Hepatocyte (in vitro differentiated cells): ENCODE data around the gene UNC13A. TPM values are rescaled to one million over a fixed set of nuclear protein-coding genes. Genes with fewer than 3 reads are reported as not detected.

Experiments used
- DNase-seq: peaks from one replicate; pipeline ENCODE4 v3.0.0-alpha.2; 2016; ENCODE audit warnings: low spot score
- H2AFZ ChIP-seq: fragments of 200-600 bp; sonication (generic); 2 replicates; pipeline ENCODE4 v1.6.0; 2016; ENCODE audit warnings: antibody characterized with exemption, mild to moderate bottlenecking
- H3K27ac ChIP-seq: fragments of 200-600 bp; sonication (generic); 2 replicates; pipeline ENCODE4 v1.5.1; 2016; ENCODE audit warnings: mild to moderate bottlenecking
- H3K27me3 ChIP-seq: fragments of 200-600 bp; sonication (generic); 2 replicates; pipeline ENCODE4 v1.6.1; 2016
- H3K36me3 ChIP-seq: fragments of 200-600 bp; sonication (generic); replicated peaks from 2 replicates; pipeline ENCODE4 v1.5.1; 2016; ENCODE audit warnings: low read depth; ENCODE audit not compliant: insufficient read depth
- H3K4me1 ChIP-seq: fragments of 200-600 bp; sonication (generic); 2 replicates; pipeline ENCODE4 v1.5.1; 2016; ENCODE audit warnings: mild to moderate bottlenecking, moderate library complexity; ENCODE audit not compliant: insufficient read depth
- H3K4me2 ChIP-seq: fragments of 200-600 bp; sonication (generic); 2 replicates; pipeline ENCODE4 v1.6.0; 2016
- H3K4me3 ChIP-seq: fragments of 200-600 bp; sonication (generic); 2 replicates; pipeline ENCODE4 v1.5.1; 2016; ENCODE audit warnings: mild to moderate bottlenecking
- H3K79me2 ChIP-seq: fragments of 200-600 bp; sonication (generic); 2 replicates; pipeline ENCODE4 v1.6.0; 2017; ENCODE audit warnings: mild to moderate bottlenecking
- H3K9me2 ChIP-seq: fragments of 200-600 bp; sonication (generic); replicated peaks from 2 replicates; pipeline ENCODE4 v1.6.0; 2017; ENCODE audit warnings: mild to moderate bottlenecking; ENCODE audit not compliant: insufficient read depth
- H3K9me3 ChIP-seq: fragments of 200-600 bp; sonication (generic); 2 replicates; pipeline ENCODE4 v1.5.1; 2016; ENCODE audit warnings: low read depth, mild to moderate bottlenecking
- H4K20me1 ChIP-seq: fragments of 200-600 bp; sonication (generic); 2 replicates; pipeline ENCODE4 v1.6.0; 2016; ENCODE audit warnings: mild to moderate bottlenecking; ENCODE audit not compliant: insufficient read depth, poor library complexity, severe bottlenecking
- EZH2 ChIP-seq: fragments of 200-600 bp; sonication (generic); IDR thresholded peaks from 2 replicates; pipeline ENCODE4 v1.6.1; 2016; ENCODE audit warnings: antibody characterized with exemption, mild to moderate bottlenecking, borderline replicate concordance
- EZH2phosphoT487 ChIP-seq: fragments of 200-600 bp; sonication (generic); IDR thresholded peaks from one replicate; pipeline ENCODE4 v1.6.1; 2018; ENCODE audit warnings: antibody characterized with exemption, mild to moderate bottlenecking, low read depth, moderate library complexity; ENCODE audit not compliant: unreplicated experiment, severe bottlenecking
- WGBS: methylation state at CpG from one replicate; pipeline ENCODE4 v1.1.6; 2016; ENCODE audit warnings: low lambda C conversion rate; ENCODE audit errors: missing lambda C conversion rate; 5-methylcytosine and 5-hydroxymethylcytosine counted together
- polyA plus RNA-seq: library from polyadenylated mRNA; unstranded; fragments of >200 nt; fragmentation: Nextera tagmentation; extraction: Ambion mirVana; gene quantifications from 2 replicates; pipeline ENCODE4 v1.2.1, GENCODE V29; 2016
- total RNA-seq: library from RNA; depleted of rRNA; stranded (reverse); fragments of >200 nt; gene quantifications from 2 replicates; pipeline ENCODE4 v1.2.3, GENCODE V29; 2014
- TF ChIP-seq, protein P1 (sequence below): fragments of 200-600 bp; sonication (generic); IDR thresholded peaks from 2 replicates; pipeline ENCODE4 v1.5.1; 2016; ENCODE audit warnings: antibody characterized with exemption, mild to moderate bottlenecking; ENCODE audit not compliant: poor library complexity

Gene UNC13A
- total and polyA plus RNA-seq, 2 experiments from 2014 or later = 0.10 TPM; not detected in 1

GRCh38 chr19:17642656-17643055 lies 45.5 kb downstream of the UNC13A start:
- WGBS = 97% methylated on average over 8 of the region's 8 CpGs
- Histone ChIP-seq H3K9me3 (no peaks in the 10 kb centered on the region), H2AFZ (no peak overlapping the region), H4K20me1 (no peaks in the 10 kb centered on the region), H3K79me2 (no peaks in the 10 kb centered on the region), H3K27me3 (no peaks in the 10 kb centered on the region), H3K27ac (no peak overlapping the region), H3K9me2 (no peaks in the 10 kb centered on the region), H3K4me3 (no peak overlapping the region), H3K4me2 (no peak overlapping the region), H3K36me3 (no peaks in the 10 kb centered on the region), H3K4me1 (no peaks in the 10 kb centered on the region)
- no peak for TF ChIP-seq EZH2
- no peak for TF ChIP-seq EZH2phosphoT487
- TF ChIP-seq, protein P1, sequence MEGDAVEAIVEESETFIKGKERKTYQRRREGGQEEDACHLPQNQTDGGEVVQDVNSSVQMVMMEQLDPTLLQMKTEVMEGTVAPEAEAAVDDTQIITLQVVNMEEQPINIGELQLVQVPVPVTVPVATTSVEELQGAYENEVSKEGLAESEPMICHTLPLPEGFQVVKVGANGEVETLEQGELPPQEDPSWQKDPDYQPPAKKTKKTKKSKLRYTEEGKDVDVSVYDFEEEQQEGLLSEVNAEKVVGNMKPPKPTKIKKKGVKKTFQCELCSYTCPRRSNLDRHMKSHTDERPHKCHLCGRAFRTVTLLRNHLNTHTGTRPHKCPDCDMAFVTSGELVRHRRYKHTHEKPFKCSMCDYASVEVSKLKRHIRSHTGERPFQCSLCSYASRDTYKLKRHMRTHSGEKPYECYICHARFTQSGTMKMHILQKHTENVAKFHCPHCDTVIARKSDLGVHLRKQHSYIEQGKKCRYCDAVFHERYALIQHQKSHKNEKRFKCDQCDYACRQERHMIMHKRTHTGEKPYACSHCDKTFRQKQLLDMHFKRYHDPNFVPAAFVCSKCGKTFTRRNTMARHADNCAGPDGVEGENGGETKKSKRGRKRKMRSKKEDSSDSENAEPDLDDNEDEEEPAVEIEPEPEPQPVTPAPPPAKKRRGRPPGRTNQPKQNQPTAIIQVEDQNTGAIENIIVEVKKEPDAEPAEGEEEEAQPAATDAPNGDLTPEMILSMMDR = no peak
- DNase-seq = no peak

GRCh38 chr19:17641846-17642245 lies 46.3 kb downstream of the UNC13A start:
- H3K4me1 ChIP-seq = no peaks in the 10 kb centered on the region
- H3K9me2 ChIP-seq = no peaks in the 10 kb centered on the region
- H4K20me1 ChIP-seq = no peaks in the 10 kb centered on the region
- no peaks in the 10 kb centered on the region for H3K36me3 ChIP-seq
- no peak overlapping the region for H3K4me3 ChIP-seq
- H3K9me3 ChIP-seq = no peaks in the 10 kb centered on the region
- no peak for DNase-seq
- TF ChIP-seq EZH2 (no peak), EZH2phosphoT487 (no peak)
- TF ChIP-seq, protein P1 = no peak
- no peak overlapping the region for H3K27ac ChIP-seq
- WGBS = 77% methylated on average over 1 of the region's 1 CpG
- H3K4me2 ChIP-seq = no peak overlapping the region
- H2AFZ ChIP-seq = no peak overlapping the region
- no peaks in the 10 kb centered on the region for H3K79me2 ChIP-seq
- no peaks in the 10 kb centered on the region for H3K27me3 ChIP-seq

DNA sequence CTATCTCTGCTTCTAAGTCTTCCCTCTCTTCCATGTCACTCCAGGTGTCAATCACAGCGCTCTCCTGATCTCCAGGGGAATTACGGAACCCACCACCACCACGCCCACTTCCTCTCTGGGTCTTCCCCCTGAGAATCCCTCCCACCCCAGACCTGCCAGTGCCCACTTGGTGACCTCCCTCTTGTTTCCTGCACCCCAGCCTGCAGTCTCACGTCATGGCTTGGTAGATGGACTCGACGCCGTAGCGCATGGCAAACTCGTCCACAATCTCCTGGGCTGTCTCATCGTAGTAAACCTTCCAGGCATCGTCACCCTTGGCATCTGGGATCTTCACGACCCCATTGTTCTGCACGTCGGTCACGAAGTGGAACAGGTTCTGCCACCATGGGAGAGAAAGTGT lies 47.0 kb downstream of the UNC13A start:
- no peaks in the 10 kb centered on the region for H3K36me3 ChIP-seq
- H3K27me3 ChIP-seq = no peaks in the 10 kb centered on the region
- H3K27ac ChIP-seq = no peak overlapping the region
- H3K4me1 ChIP-seq = no peaks in the 10 kb centered on the region
- DNase-seq = no peak
- H3K4me3 ChIP-seq = no peak overlapping the region
- H3K9me3 ChIP-seq = no peaks in the 10 kb centered on the region
- H4K20me1 ChIP-seq = no peaks in the 10 kb centered on the region
- H2AFZ ChIP-seq = no peak overlapping the region
- no peak for TF ChIP-seq EZH2
- WGBS = 92% methylated on average over 14 of the region's 15 CpGs
- no peaks in the 10 kb centered on the region for H3K9me2 ChIP-seq
- H3K4me2 ChIP-seq = no peak overlapping the region
- H3K79me2 ChIP-seq = no peaks in the 10 kb centered on the region

- no peaks in the 10 kb centered on the region for H3K9me3 ChIP-seq
- no peak overlapping the region for H3K27ac ChIP-seq
- no peaks in the 10 kb centered on the region for H3K36me3 ChIP-seq
- H3K9me2 ChIP-seq = no peaks in the 10 kb centered on the region
- H3K27me3 ChIP-seq = no peaks in the 10 kb centered on the region
- no peak overlapping the region for H3K4me3 ChIP-seq
- no peak for DNase-seq
- WGBS = 96% methylated on average over 1 of the region's 1 CpG
- H2AFZ ChIP-seq = no peak overlapping the region
- no peak overlapping the region for H3K4me2 ChIP-seq
- no peaks in the 10 kb centered on the region for H4K20me1 ChIP-seq
- no peaks in the 10 kb centered on the region for H3K4me1 ChIP-seq
- TF ChIP-seq EZH2 = no peak
- TF ChIP-seq EZH2phosphoT487 = no peak
- TF ChIP-seq, protein P1 = no peak
- H3K79me2 ChIP-seq = no peaks in the 10 kb centered on the region
Measured at GRCh38 chr19:17633700-17634099, 54.5 kb downstream of the UNC13A start.
